Upper lobe of left lung (tissue), 6 donors: Measurements from ENCODE around the gene MRPL34. TPM values are rescaled to one million over a fixed set of nuclear protein-coding genes. Genes with fewer than 3 reads are reported as not detected.

ENCODE experiments used
- ATAC-seq, 2 donors: fragments of 200-7000 bp; cut with Tn5 transposase; one replicate each; pipeline ENCODE4 v1.9.1; 2022; ENCODE audit warnings: mild to moderate bottlenecking in 2 of 2, moderate library complexity in 2 of 2; ENCODE audit not compliant: low FRiP score in 2 of 2
- DNase-seq, 2 donors: peaks; one replicate each; pipeline ENCODE4 v3.0.0-alpha.2; 2019 to 2020
- H3K27ac ChIP-seq, 4 donors: fragments of 200-600 bp; sonication (generic); one replicate each; pipeline ENCODE4 v1.5.1; 2016 to 2019
- H3K27me3 ChIP-seq, 4 donors: fragments of 200-600 bp; sonication (generic); one replicate each; pipeline ENCODE4 v1.5.1; 2017 to 2019
- H3K36me3 ChIP-seq, 4 donors: fragments of 200-600 bp; sonication (generic); one replicate each; pipeline ENCODE4 v1.5.1; 2016 to 2019
- H3K4me1 ChIP-seq, 4 donors: fragments of 200-600 bp; sonication (generic); one replicate each; pipeline ENCODE4 v1.5.1; 2018 to 2019
- H3K4me3 ChIP-seq, 4 donors: fragments of 200-600 bp; sonication (generic); one replicate each; pipeline ENCODE4 v1.5.1; 2017 to 2019; ENCODE audit warnings: mild to moderate bottlenecking in 2 of 4, moderate library complexity in 1 of 4
- H3K9me3 ChIP-seq, 4 donors: fragments of 200-600 bp; sonication (generic); one replicate each; pipeline ENCODE4 v1.5.1; 2018 to 2019
- EP300 ChIP-seq, 4 donors: sonication (generic); formaldehyde crosslinking; IDR thresholded peaks; one replicate each; pipeline ENCODE4 v1.5.1; 2017; ENCODE audit warnings: antibody characterized with exemption in 4 of 4, control low read depth in 2 of 4
- POLR2A ChIP-seq, 4 donors: fragments of 450-650 bp; IDR thresholded peaks; one replicate each; pipeline ENCODE4 v1.5.1; 2016 to 2017; ENCODE audit warnings: antibody characterized with exemption in 4 of 4, mild to moderate bottlenecking in 2 of 4
- POLR2AphosphoS5 ChIP-seq, 2 donors: sonication (generic); formaldehyde crosslinking; IDR thresholded peaks; one replicate each; pipeline ENCODE4 v1.5.1; 2017; ENCODE audit warnings: antibody characterized with exemption in 2 of 2
- WGBS, 2 donors: methylation state at CpG; one replicate each; pipeline ENCODE4 v1.1.5; 2017 to 2018; 5-methylcytosine and 5-hydroxymethylcytosine counted together
- total RNA-seq, 6 donors: library from RNA; depleted of rRNA in 4 of 6; stranded (reverse); fragments of >200 nt in 4 of 6; gene quantifications; one replicate each; pipeline versions ENCODE4 v1.1.0 to v1.2.1, GENCODE V29; 2016 to 2021
- TF ChIP-seq, protein P1 (sequence below), 6 experiments: fragments of 450-650 bp in 4 of 6; fragments of 200-600 bp in 2 of 6; sonication (generic) in 2 of 6; IDR thresholded peaks; one replicate each; pipeline ENCODE4 v1.5.1; 2016 to 2019; ENCODE audit warnings: antibody characterized with exemption in 6 of 6
- donor health status: DM: no; HTN: no; CAD: no; lungs with moderate emphysema.
- donor health status: DM: no; HTN: yes; CAD: no; lungs with severe emphysema.

MRPL34 gene
- total RNA-seq, 6 donors from 2014 or later, result 98.3 to 176 (median 122) TPM

DNA sequence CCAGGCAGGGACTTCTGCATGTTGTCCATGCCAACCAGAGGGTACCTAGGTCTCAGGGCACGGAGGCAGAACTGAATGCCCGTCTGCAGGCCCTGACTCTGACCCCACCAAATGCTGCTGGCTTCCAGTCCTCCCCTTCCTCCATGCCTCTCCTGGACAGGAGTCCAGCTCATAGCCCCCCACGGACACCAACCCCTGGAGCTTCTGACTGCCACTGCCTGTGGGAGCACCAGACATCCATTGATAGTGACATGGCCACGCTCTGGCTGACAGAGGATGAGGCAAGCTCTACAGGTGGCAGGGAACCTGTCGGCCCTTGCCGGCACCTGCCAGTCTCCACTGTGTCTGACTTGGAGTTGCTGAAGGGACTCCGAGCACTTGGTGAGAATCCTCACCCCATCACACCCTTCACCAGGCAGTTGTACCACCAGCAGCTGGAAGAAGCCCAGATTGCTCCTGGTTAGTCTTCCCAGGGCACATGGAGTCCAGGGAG is 22.1 kb upstream of the MRPL34 start:
- Histone ChIP-seq H3K9me3 (no peaks in the 10 kb centered on the region), H3K36me3 (peaks cover 0 to 7% (median 3%) of the 10 kb centered on the region in 4 donors), H3K27ac (no peak overlapping the region), H3K27me3 (peaks cover 0 to 17% (median 5%) of the 10 kb centered on the region in 4 donors), H3K4me1 (peaks cover 15 to 19% (median 17%) of the 10 kb centered on the region in 4 donors), H3K4me3 (no peak overlapping the region)
- ATAC-seq, result no peak
- DNase-seq, result no peak
- TF ChIP-seq, protein P1, sequence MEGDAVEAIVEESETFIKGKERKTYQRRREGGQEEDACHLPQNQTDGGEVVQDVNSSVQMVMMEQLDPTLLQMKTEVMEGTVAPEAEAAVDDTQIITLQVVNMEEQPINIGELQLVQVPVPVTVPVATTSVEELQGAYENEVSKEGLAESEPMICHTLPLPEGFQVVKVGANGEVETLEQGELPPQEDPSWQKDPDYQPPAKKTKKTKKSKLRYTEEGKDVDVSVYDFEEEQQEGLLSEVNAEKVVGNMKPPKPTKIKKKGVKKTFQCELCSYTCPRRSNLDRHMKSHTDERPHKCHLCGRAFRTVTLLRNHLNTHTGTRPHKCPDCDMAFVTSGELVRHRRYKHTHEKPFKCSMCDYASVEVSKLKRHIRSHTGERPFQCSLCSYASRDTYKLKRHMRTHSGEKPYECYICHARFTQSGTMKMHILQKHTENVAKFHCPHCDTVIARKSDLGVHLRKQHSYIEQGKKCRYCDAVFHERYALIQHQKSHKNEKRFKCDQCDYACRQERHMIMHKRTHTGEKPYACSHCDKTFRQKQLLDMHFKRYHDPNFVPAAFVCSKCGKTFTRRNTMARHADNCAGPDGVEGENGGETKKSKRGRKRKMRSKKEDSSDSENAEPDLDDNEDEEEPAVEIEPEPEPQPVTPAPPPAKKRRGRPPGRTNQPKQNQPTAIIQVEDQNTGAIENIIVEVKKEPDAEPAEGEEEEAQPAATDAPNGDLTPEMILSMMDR (IDR thresholded peaks at IDR 0.05), result no peak
- no peak for TF ChIP-seq EP300 (IDR thresholded peaks at IDR 0.05)
- no peak for TF ChIP-seq POLR2AphosphoS5 (IDR thresholded peaks at IDR 0.05)
- no peak for TF ChIP-seq POLR2A (IDR thresholded peaks at IDR 0.05)
- WGBS, 2 donors, result 89 to 100% methylated on average over 3 to 6 of the region's 7 CpGs

DNA sequence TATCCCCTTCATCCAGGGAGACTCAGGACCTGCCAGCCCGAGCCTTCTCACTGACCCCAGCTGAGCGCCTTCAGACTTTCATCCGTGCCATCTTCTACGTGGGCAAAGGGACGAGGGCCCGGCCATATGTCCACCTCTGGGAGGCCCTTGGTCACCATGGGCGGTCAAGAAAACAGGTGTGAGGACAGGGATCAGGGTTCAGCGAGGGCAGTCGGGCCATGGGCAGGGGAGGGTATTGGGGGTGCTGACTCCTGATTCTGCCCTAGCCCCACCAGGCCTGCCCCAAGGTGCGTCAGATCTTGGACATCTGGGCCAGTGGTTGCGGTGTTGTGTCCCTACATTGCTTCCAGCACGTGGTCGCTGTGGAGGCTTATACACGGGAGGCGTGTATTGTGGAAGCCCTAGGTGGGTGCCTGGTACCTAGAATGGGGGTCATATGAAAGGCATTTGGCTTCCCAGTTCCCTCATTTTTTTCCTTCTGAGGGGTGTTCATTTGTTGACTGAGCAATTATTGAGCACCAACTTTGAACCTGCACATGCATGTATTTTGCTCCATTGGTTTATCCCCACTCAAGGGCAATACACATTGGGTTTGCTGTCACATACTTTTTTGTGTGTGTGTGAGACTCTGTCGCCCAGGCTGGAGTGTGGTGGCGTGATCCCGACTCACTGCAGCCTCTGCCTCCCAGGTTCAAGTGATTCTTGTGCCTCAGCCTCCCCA is 20.1 kb upstream of the MRPL34 start:
- 86 to 92% methylated on average over 18 of the region's 18 CpGs for WGBS, 2 donors
- no peaks in the 10 kb centered on the region for H3K9me3 ChIP-seq
- no peak overlapping the region for H3K4me3 ChIP-seq
- DNase-seq (no peak), ATAC-seq (no peak)
- H3K36me3 ChIP-seq, result no peaks in the 10 kb centered on the region
- no peak overlapping the region for H3K27ac ChIP-seq
- peaks cover 17 to 26% (median 18%) of the 10 kb centered on the region in 4 donors for H3K4me1 ChIP-seq
- H3K27me3 ChIP-seq, result peaks cover 0 to 17% (median 5%) of the 10 kb centered on the region in 4 donors
- TF ChIP-seq POLR2A (IDR thresholded peaks at IDR 0.05), result no peak
- TF ChIP-seq, protein P1 (IDR thresholded peaks at IDR 0.05), result no peak
- no peak for TF ChIP-seq EP300 (IDR thresholded peaks at IDR 0.05)
- TF ChIP-seq POLR2AphosphoS5 (IDR thresholded peaks at IDR 0.05), result no peak

DNA sequence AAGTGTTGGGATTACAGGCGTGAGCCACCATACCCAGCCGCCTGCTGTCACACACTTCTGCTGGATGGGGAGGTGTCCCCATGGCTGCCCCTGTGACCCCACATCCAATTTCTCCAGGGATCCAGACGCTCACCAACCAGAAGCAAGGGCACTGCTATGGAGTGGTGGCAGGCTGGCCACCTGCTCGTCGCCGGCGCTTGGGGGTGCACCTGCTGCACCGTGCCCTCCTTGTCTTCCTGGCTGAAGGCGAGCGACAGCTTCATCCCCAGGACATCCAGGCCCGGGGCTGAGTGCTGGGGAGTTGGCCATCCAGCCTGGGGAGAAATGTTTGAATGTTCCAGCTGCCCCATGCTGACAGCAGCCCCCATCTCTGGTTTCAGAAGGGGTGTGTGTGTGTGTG is 19.4 kb upstream of the MRPL34 start:
- Histone ChIP-seq H3K27ac (no peak overlapping the region), H3K36me3 (no peaks in the 10 kb centered on the region), H3K27me3 (peaks cover 0 to 13% (median 5%) of the 10 kb centered on the region in 4 donors), H3K9me3 (no peaks in the 10 kb centered on the region), H3K4me1 (peaks cover 16 to 23% (median 17%) of the 10 kb centered on the region in 4 donors), H3K4me3 (no peak overlapping the region)
- ATAC-seq (no peak), DNase-seq (peak in 1 of 2 donors; percentile 54)
- 95 to 98% methylated on average over 11 of the region's 11 CpGs for WGBS, 2 donors
- TF ChIP-seq EP300 (IDR thresholded peaks at IDR 0.05) (no peak), POLR2AphosphoS5 (IDR thresholded peaks at IDR 0.05) (no peak), POLR2A (IDR thresholded peaks at IDR 0.05) (no peak)
- TF ChIP-seq, protein P1 (IDR thresholded peaks at IDR 0.05), result no peak

DNA sequence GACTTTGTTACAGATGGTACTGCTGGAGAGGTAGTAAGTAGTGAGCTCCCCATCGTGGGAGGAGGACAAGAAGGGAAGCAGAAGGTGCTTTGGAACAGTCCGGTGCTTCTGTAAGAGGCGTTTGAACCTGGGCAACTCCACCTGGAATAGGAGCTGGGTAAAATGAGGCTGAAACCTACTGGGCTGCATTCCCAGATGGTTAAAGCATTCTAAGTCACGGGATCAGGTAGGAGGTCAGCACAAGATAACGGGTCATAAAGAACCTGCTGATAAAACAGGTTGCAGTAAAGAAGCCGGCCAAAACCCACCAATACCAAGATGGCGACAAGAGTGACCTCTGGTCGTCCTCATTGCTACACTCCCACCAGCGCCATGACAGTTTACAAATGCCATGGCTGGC is 18.9 kb upstream of the MRPL34 start:
- H3K4me3 ChIP-seq, result no peak overlapping the region
- H3K27me3 ChIP-seq, result peaks cover 0 to 8% (median 4%) of the 10 kb centered on the region in 4 donors
- H3K9me3 ChIP-seq, result no peaks in the 10 kb centered on the region
- no peak overlapping the region for H3K27ac ChIP-seq
- TF ChIP-seq, protein P1 (IDR thresholded peaks at IDR 0.05), result no peak
- TF ChIP-seq POLR2AphosphoS5 (IDR thresholded peaks at IDR 0.05), result no peak
- no peak for TF ChIP-seq EP300 (IDR thresholded peaks at IDR 0.05)
- TF ChIP-seq POLR2A (IDR thresholded peaks at IDR 0.05), result no peak
- peaks cover 11 to 18% (median 13%) of the 10 kb centered on the region in 4 donors for H3K4me1 ChIP-seq
- H3K36me3 ChIP-seq, result no peaks in the 10 kb centered on the region
- DNase-seq (no peak), ATAC-seq (no peak)
- WGBS, 2 donors, result 90% methylated on average over 9 of the region's 9 CpGs
